Testis (tissue), 3 donors: ENCODE data around the gene PI4KA. TPM values are rescaled to one million over a fixed set of nuclear protein-coding genes. Genes with fewer than 3 reads are reported as not detected.

ENCODE experiments used
- DNase-seq: peaks from one replicate; pipeline ENCODE4 v3.0.0-alpha.2; 2019
- H3K27ac ChIP-seq, 2 donors: fragments of 200-600 bp; sonication (generic); one replicate each; pipeline ENCODE4 v1.5.1; 2019
- H3K27me3 ChIP-seq: fragments of 200-600 bp; sonication (generic); one replicate; pipeline ENCODE4 v1.5.1; 2019
- H3K36me3 ChIP-seq: fragments of 200-600 bp; sonication (generic); one replicate; pipeline ENCODE4 v1.5.1; 2017; ENCODE audit warnings: low read depth; ENCODE audit errors: missing control alignments
- H3K4me1 ChIP-seq: fragments of 200-600 bp; sonication (generic); one replicate; pipeline ENCODE4 v1.5.1; 2019
- H3K4me3 ChIP-seq, 2 donors: fragments of 200-600 bp; sonication (generic); one replicate each; pipeline ENCODE4 v1.5.1; 2017 to 2019
- H3K9me3 ChIP-seq: fragments of 200-600 bp; sonication (generic); one replicate; pipeline ENCODE4 v1.5.1; 2017
- POLR2A ChIP-seq: fragments of 450-650 bp; IDR thresholded peaks from one replicate; pipeline ENCODE4 v1.6.1; 2017; ENCODE audit warnings: antibody characterized with exemption, mild to moderate bottlenecking, moderate library complexity
- WGBS, 2 donors: methylation state at CpG; one replicate each; pipeline ENCODE4 v1.1.5; 2018; 5-methylcytosine and 5-hydroxymethylcytosine counted together
- intact Hi-C: fragments of 100-400 bp; cut with DNase I; formaldehyde crosslinking; loops from one replicate; pipeline ENCODE4 v1.15.1; 2023; ENCODE audit warnings: low total_unique reads
- polyA plus RNA-seq: library from polyadenylated mRNA; stranded (reverse); fragments of 350-450 nt; fragmentation: Illumina TruSeq; extraction: RNeasy Lipid Tissue Mini Kit (QIAGEN cat#74804); gene quantifications from one replicate; pipeline ENCODE4 v1.2.3, GENCODE V29; 2014; ENCODE audit warnings: low read depth, low replicate concordance; ENCODE audit not compliant: insufficient read depth
- total RNA-seq, 2 donors: library from RNA; depleted of rRNA; stranded (reverse); fragments of >200 nt; gene quantifications; one replicate each; pipeline ENCODE4 v1.2.3, GENCODE V29; 2016
- TF ChIP-seq, protein P1 (sequence below), 3 experiments: fragments of 450-650 bp in 2 of 3; fragments of 200-600 bp in 1 of 3; sonication (generic) in 1 of 3; IDR thresholded peaks; one replicate each; pipeline ENCODE4 v1.5.1; 2016 to 2019; ENCODE audit warnings: antibody characterized with exemption in 3 of 3, mild to moderate bottlenecking in 2 of 3, moderate library complexity in 1 of 3

The PI4KA gene
- total and polyA plus RNA-seq, 3 donors from 2014 or later = 124 to 196 (median 140) TPM

DNA sequence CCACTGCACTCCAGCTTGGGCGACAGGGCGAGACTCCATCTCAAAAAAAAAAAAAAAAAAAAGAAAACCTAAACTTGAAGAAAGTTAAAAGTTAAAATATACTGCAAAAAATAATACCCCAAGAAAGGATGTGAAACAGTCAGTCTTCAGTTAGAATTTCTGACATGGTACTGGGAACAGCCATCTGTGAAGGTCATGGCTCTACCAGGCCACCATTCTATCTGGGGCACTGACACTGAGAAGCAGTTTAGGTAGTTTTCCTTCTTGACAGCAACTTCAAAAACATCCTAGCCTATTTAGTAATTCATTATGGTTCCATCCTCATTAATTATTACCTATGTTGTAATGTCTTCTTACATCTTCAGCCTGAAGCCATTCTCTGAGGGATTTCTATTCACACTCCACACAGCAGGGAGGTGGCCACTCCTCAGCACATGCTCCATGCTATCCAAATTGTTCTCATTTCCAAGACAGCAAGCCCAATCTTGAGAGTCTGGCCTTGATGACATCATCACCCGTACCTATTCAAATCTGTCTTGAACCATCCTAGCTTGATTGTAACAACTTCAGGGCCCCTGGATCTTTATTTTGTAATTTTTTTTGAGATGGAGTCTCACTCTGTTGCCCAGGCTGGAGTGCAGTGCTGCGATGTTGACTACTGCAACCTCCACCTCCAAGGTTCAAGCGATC, 46.5 kb downstream of the PI4KA start:
- Histone ChIP-seq H3K4me1 (no peaks in the 10 kb centered on the region), H3K9me3 (no peaks in the 10 kb centered on the region), H3K27ac (no peak overlapping the region), H3K27me3 (no peaks in the 10 kb centered on the region), H3K36me3 (peaks cover 3% of the 10 kb centered on the region), H3K4me3 (no peak overlapping the region)
- no peak for TF ChIP-seq POLR2A
- TF ChIP-seq, protein P1, sequence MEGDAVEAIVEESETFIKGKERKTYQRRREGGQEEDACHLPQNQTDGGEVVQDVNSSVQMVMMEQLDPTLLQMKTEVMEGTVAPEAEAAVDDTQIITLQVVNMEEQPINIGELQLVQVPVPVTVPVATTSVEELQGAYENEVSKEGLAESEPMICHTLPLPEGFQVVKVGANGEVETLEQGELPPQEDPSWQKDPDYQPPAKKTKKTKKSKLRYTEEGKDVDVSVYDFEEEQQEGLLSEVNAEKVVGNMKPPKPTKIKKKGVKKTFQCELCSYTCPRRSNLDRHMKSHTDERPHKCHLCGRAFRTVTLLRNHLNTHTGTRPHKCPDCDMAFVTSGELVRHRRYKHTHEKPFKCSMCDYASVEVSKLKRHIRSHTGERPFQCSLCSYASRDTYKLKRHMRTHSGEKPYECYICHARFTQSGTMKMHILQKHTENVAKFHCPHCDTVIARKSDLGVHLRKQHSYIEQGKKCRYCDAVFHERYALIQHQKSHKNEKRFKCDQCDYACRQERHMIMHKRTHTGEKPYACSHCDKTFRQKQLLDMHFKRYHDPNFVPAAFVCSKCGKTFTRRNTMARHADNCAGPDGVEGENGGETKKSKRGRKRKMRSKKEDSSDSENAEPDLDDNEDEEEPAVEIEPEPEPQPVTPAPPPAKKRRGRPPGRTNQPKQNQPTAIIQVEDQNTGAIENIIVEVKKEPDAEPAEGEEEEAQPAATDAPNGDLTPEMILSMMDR (IDR thresholded peaks at IDR 0.05) = no peak
- no peak for DNase-seq
- intact Hi-C loops = no loop called here
- WGBS, 2 donors = 98 to 100% methylated on average over 5 of the region's 5 CpGs

DNA sequence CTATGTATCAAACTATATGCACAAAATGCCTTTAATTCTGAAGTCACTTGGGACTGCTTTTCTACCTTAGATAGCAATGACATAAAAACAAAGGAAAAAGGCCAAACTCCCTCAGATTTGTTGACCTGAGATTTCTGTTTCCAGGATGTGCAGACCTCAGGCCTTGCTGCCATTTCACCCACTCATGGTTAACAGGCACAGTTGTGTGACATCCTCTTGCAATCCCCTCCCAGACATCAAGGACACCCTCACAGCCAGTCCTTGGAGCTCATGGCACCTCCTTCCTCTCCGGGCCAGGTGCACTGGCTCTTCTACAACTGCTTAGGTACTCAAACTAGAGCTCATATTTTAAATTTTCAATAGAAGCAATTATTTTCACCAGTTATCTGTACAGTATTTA, 47.4 kb downstream of the PI4KA start:
- Histone ChIP-seq H3K27ac (no peak overlapping the region), H3K4me3 (no peak overlapping the region), H3K36me3 (peaks cover 3% of the 10 kb centered on the region), H3K9me3 (no peaks in the 10 kb centered on the region), H3K27me3 (no peaks in the 10 kb centered on the region), H3K4me1 (no peaks in the 10 kb centered on the region)
- WGBS, 2 donors = 47 to 79% methylated on average over 1 of the region's 1 CpG
- DNase-seq = no peak
- intact Hi-C loops = no loop called here
- TF ChIP-seq, protein P1 (IDR thresholded peaks at IDR 0.05) = no peak
- no peak for TF ChIP-seq POLR2A

DNA sequence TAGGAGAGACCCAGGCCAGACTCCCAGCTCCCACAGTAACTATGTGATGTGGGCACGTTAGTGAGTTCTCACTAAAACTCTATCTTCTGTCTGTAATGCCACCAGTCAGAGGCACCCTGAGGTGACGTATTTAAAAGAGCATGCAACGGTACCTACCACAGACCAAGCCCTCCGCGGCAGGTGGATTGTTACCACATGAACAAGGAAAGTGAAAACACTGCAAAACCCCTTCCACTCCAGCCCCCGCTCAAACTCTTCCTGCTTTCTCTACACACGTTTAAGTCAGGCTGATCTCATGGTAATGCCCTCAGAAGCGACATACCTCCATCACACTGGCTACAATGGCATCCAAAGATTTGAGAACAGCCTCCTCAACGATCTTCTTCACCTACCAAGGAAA, 48.0 kb downstream of the PI4KA start:
- Histone ChIP-seq H3K36me3 (peaks cover 3% of the 10 kb centered on the region), H3K27me3 (no peaks in the 10 kb centered on the region), H3K4me3 (no peak overlapping the region), H3K27ac (no peak overlapping the region), H3K9me3 (no peaks in the 10 kb centered on the region), H3K4me1 (no peaks in the 10 kb centered on the region)
- TF ChIP-seq POLR2A = no peak
- TF ChIP-seq, protein P1 (IDR thresholded peaks at IDR 0.05) = no peak
- no peak for DNase-seq
- 86 to 93% methylated on average over 9 of the region's 9 CpGs for WGBS, 2 donors
- intact Hi-C loops = no loop called here

DNA sequence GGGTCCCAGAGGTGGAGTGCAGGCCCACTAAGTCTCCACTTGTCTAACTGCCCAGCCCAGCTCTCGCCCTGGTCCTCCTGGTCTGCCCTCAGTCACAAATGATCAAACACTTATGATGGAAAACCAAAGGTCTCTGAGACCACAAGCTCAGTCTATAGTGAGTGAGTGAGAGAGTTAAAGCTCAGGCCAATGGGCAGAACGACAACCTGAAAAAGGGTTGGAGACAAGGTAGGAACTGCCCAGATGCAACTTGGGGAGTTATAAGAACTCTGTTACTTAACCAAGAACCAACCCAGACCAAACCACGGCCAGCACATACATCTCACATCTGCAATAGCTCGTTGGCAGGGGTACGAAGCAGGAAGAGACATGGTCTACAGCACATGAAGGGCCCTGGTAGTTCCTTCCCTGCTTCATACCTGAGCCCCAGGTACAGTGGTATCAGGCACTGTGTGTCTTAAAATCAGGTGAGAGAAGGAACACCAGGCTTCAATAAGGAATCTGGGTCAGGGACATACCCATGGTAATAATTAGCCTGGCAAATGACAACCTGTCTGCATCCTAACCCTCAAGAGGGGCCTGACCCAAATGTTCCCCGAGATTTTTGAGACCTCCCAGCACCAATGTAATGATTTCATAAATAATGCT, 48.9 kb downstream of the PI4KA start:
- Histone ChIP-seq H3K27me3 (no peaks in the 10 kb centered on the region), H3K36me3 (peaks cover 3% of the 10 kb centered on the region), H3K4me3 (no peak overlapping the region), H3K4me1 (no peaks in the 10 kb centered on the region), H3K27ac (no peak overlapping the region), H3K9me3 (no peaks in the 10 kb centered on the region)
- DNase-seq = no peak
- TF ChIP-seq POLR2A = no peak
- TF ChIP-seq, protein P1 (IDR thresholded peaks at IDR 0.05) = no peak
- intact Hi-C loops = no loop called here
- WGBS, 2 donors = 97 to 99% methylated on average over 6 of the region's 6 CpGs

DNA sequence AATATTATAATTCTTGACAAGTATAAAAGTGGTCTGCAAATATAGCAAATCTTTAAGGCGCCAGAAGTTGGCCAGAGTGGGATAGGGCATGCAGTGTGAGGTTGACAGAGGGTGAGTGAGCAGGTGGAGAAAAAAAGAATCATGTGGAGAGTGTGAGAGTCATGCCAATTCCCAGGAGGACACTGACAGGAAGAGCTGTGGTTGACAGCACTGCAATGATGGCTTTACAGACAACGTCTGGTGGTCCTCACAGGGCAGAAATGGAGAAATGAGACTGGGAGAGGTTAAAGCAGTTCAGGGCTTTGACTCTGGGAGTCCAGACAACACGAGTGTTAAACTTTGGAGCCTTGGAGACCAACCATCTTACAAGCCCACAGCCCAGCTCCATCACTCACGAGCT, 49.8 kb downstream of the PI4KA start:
- intact Hi-C loops = no loop called here
- H3K9me3 ChIP-seq = no peaks in the 10 kb centered on the region
- WGBS, 2 donors = 77 to 91% methylated on average over 4 of the region's 4 CpGs
- peaks cover 3% of the 10 kb centered on the region for H3K36me3 ChIP-seq
- no peak for TF ChIP-seq POLR2A
- TF ChIP-seq, protein P1 (IDR thresholded peaks at IDR 0.05) = no peak
- no peaks in the 10 kb centered on the region for H3K4me1 ChIP-seq
- no peak overlapping the region for H3K4me3 ChIP-seq
- H3K27ac ChIP-seq = no peak overlapping the region
- no peaks in the 10 kb centered on the region for H3K27me3 ChIP-seq
- no peak for DNase-seq
